Stimulated activated CD4-positive, alpha-beta T cell treated with anti-CD3 and anti-CD28 coated beads, TNF-alpha, amount 100 ng/mL, for 24 hours (primary cell): ENCODE measurements around the gene LDLRAD3.

Experiments
- DNase-seq, 3 experiments: peaks; one replicate each; pipeline ENCODE4 v3.0.0-alpha.2; 2020; ENCODE audit warnings: low read depth in 3 of 3

The LDLRAD3 gene

GRCh38 chr11:36211761-36212430 lies 268.0 kb downstream of the LDLRAD3 start:
- no peak for DNase-seq

- no peak for DNase-seq
Observed at GRCh38 chr11:36212564-36213392, 268.9 kb downstream of the LDLRAD3 start.

- no peak for DNase-seq
Observed at GRCh38 chr11:36213393-36213840, 269.6 kb downstream of the LDLRAD3 start.

- DNase-seq, result no peak
Observed at GRCh38 chr11:36214480-36214879, 270.6 kb downstream of the LDLRAD3 start.

- DNase-seq, result no peak
Observed at GRCh38 chr11:36214976-36215692, 271.3 kb downstream of the LDLRAD3 start.

GRCh38 chr11:36215693-36216060 lies 271.8 kb downstream of the LDLRAD3 start:
- DNase-seq, result no peak

- no peak for DNase-seq
Observed at GRCh38 chr11:36216061-36216615, 272.3 kb downstream of the LDLRAD3 start.

GRCh38 chr11:36218283-36218921 lies 274.5 kb downstream of the LDLRAD3 start:
- DNase-seq, result no peak

- no peak for DNase-seq
Observed at GRCh38 chr11:36219996-36220395, 276.1 kb downstream of the LDLRAD3 start.

GRCh38 chr11:36222831-36223635 lies 279.2 kb downstream of the LDLRAD3 start:
- no peak for DNase-seq

GRCh38 chr11:36224209-36224882 lies 280.5 kb downstream of the LDLRAD3 start:
- DNase-seq, result no peak

GRCh38 chr11:36227044-36227443 lies 283.2 kb downstream of the LDLRAD3 start:
- no peak for DNase-seq

- DNase-seq, result no peak
Observed at GRCh38 chr11:36228689-36229088, 284.8 kb downstream of the LDLRAD3 start.

- DNase-seq, result no peak
Observed at GRCh38 chr11:36229091-36229705, 285.3 kb downstream of the LDLRAD3 start.

- no peak for DNase-seq
Observed at GRCh38 chr11:36230779-36231699, 287.2 kb downstream of the LDLRAD3 start.

GRCh38 chr11:36233204-36233603 lies 289.3 kb downstream of the LDLRAD3 start:
- no peak for DNase-seq

GRCh38 chr11:36234825-36235224 lies 291.0 kb downstream of the LDLRAD3 start:
- no peak for DNase-seq

- no peak for DNase-seq
Observed at GRCh38 chr11:36235750-36236149, 291.9 kb downstream of the LDLRAD3 start.

- no peak for DNase-seq
Observed at GRCh38 chr11:36237391-36237790, 293.5 kb downstream of the LDLRAD3 start.
